DOHH2 (cell line): ENCODE results near the gene SPIN1.

Source experiments
- H3F3A ChIP-seq: fragments of 200-600 bp; sonication (generic), shearing (Covaris generic); 2 replicates; pipeline ENCODE4 v1.6.0; 2016; ENCODE audit warnings: antibody characterized with exemption, mild to moderate bottlenecking; ENCODE audit not compliant: control insufficient read depth, insufficient read depth
- H3K27ac ChIP-seq: fragments of 200-600 bp; sonication (generic); 2 replicates; pipeline ENCODE4 v1.5.1; 2014; ENCODE audit warnings: low read depth, mild to moderate bottlenecking, low read length, moderate library complexity
- H3K27me3 ChIP-seq: fragments of 200-600 bp; sonication (generic); 2 replicates; pipeline ENCODE4 v1.6.1; 2014; ENCODE audit warnings: mild to moderate bottlenecking, low read length, mixed read lengths; ENCODE audit not compliant: control insufficient read depth
- H3K36me3 ChIP-seq: fragments of 200-600 bp; sonication (generic); 2 replicates; pipeline ENCODE4 v1.6.1; 2014; ENCODE audit warnings: mild to moderate bottlenecking, low read length, moderate library complexity, mixed read lengths; ENCODE audit not compliant: control insufficient read depth
- H3K4me1 ChIP-seq: fragments of 200-600 bp; sonication (generic); 2 replicates; pipeline ENCODE4 v1.6.1; 2014; ENCODE audit warnings: mild to moderate bottlenecking, low read length, mixed read lengths; ENCODE audit not compliant: control insufficient read depth
- H3K4me2 ChIP-seq: fragments of 200-600 bp; sonication (generic); 2 replicates; pipeline ENCODE4 v1.6.0; 2014; ENCODE audit warnings: mild to moderate bottlenecking, low read length, moderate library complexity
- H3K4me3 ChIP-seq: fragments of 200-600 bp; sonication (generic); 2 replicates; pipeline ENCODE4 v1.5.1; 2014; ENCODE audit warnings: mild to moderate bottlenecking, low read length, mixed read lengths
- H3K79me2 ChIP-seq: fragments of 200-600 bp; sonication (generic); 2 replicates; pipeline ENCODE4 v1.6.1; 2014; ENCODE audit warnings: mild to moderate bottlenecking, low read length, mixed read lengths; ENCODE audit not compliant: control insufficient read depth
- H3K9me2 ChIP-seq: fragments of 200-600 bp; sonication (generic); replicated peaks from 2 replicates; pipeline ENCODE4 v1.6.1; 2014; ENCODE audit warnings: mild to moderate bottlenecking, low read length, mixed read lengths; ENCODE audit not compliant: control insufficient read depth
- H3K9me3 ChIP-seq: fragments of 200-600 bp; sonication (generic); 2 replicates; pipeline ENCODE4 v1.6.1; 2014; ENCODE audit warnings: antibody characterized with exemption, low read length, mixed read lengths; ENCODE audit not compliant: control insufficient read depth, insufficient read depth
- H4K20me1 ChIP-seq: fragments of 200-600 bp; sonication (generic); 2 replicates; pipeline ENCODE4 v1.6.0; 2014; ENCODE audit warnings: low read depth, mild to moderate bottlenecking, antibody characterized with exemption, low read length, moderate library complexity; ENCODE audit not compliant: control insufficient read depth, insufficient read depth
- EZH2phosphoT487 ChIP-seq: fragments of 200-600 bp; sonication (generic); IDR thresholded peaks from 2 replicates; pipeline ENCODE4 v1.6.1; 2017; ENCODE audit warnings: borderline replicate concordance, mild to moderate bottlenecking, antibody characterized with exemption, low read length, moderate library complexity, mixed read lengths
- TF ChIP-seq, protein P1 (sequence below): fragments of 200-600 bp; sonication (generic); IDR thresholded peaks from one replicate; pipeline ENCODE4 v1.5.1; 2014; ENCODE audit warnings: antibody characterized with exemption, mild to moderate bottlenecking, low read depth, low read length; ENCODE audit not compliant: poor library complexity, severe bottlenecking

SPIN1 gene

DNA sequence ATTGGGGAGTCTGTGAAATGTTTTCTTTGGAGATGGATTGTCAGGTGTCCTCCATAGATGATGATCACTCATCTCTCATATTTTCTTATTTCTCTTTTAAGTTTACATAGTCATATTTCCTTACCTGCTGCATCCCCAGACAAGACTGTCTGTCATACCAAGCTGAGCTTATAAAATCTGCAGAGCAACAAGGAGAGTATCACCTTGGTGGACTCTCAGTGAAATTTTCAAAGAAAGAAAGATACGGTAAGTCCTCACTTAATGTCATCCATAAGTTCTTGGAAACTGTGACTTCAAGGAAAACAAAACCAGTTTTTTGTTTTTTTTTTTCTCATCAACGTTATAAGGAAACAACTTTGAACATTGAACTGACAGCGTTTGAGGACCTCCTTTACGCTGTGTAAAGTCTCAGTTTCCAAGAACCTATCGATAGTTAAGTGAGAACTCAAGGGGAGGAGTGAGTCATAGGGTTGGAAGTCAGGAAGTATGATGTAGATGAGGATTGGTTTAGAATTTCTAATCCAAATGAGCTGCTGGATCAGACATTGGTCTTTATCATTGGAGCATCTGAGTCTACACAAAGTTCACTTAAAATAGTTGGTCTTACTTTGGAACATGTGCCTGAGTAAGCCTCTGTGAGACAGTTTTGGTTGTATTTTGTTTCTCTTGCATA is 45.5 kb downstream of the SPIN1 start:
- no peak overlapping the region for H3K4me3 ChIP-seq
- H3K79me2 ChIP-seq = peaks cover 6% of the 10 kb centered on the region
- no peak overlapping the region for H3K27ac ChIP-seq
- no peaks in the 10 kb centered on the region for H4K20me1 ChIP-seq
- H3K36me3 ChIP-seq = peaks cover 24% of the 10 kb centered on the region
- H3K4me2 ChIP-seq = no peak overlapping the region
- H3K27me3 ChIP-seq = no peaks in the 10 kb centered on the region
- no peaks in the 10 kb centered on the region for H3K9me2 ChIP-seq
- no peak for TF ChIP-seq EZH2phosphoT487
- TF ChIP-seq, protein P1, sequence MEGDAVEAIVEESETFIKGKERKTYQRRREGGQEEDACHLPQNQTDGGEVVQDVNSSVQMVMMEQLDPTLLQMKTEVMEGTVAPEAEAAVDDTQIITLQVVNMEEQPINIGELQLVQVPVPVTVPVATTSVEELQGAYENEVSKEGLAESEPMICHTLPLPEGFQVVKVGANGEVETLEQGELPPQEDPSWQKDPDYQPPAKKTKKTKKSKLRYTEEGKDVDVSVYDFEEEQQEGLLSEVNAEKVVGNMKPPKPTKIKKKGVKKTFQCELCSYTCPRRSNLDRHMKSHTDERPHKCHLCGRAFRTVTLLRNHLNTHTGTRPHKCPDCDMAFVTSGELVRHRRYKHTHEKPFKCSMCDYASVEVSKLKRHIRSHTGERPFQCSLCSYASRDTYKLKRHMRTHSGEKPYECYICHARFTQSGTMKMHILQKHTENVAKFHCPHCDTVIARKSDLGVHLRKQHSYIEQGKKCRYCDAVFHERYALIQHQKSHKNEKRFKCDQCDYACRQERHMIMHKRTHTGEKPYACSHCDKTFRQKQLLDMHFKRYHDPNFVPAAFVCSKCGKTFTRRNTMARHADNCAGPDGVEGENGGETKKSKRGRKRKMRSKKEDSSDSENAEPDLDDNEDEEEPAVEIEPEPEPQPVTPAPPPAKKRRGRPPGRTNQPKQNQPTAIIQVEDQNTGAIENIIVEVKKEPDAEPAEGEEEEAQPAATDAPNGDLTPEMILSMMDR = no peak
- H3K4me1 ChIP-seq = no peaks in the 10 kb centered on the region
- H3K9me3 ChIP-seq = no peaks in the 10 kb centered on the region
- H3F3A ChIP-seq = no peaks in the 10 kb centered on the region

GRCh38 chr9:88435336-88435735 is 47.1 kb downstream of the SPIN1 start:
- Histone ChIP-seq H3F3A (no peaks in the 10 kb centered on the region), H4K20me1 (no peaks in the 10 kb centered on the region), H3K36me3 (peaks cover 20% of the 10 kb centered on the region), H3K27me3 (no peaks in the 10 kb centered on the region), H3K27ac (no peak overlapping the region), H3K4me2 (no peak overlapping the region), H3K9me3 (no peaks in the 10 kb centered on the region), H3K9me2 (no peaks in the 10 kb centered on the region), H3K4me3 (no peak overlapping the region), H3K4me1 (no peaks in the 10 kb centered on the region), H3K79me2 (peaks cover 15% of the 10 kb centered on the region)
- no peak for TF ChIP-seq EZH2phosphoT487

GRCh38 chr9:88436379-88436778 is 48.1 kb downstream of the SPIN1 start:
- H3F3A ChIP-seq = no peaks in the 10 kb centered on the region
- H3K4me3 ChIP-seq = no peak overlapping the region
- H3K4me1 ChIP-seq = no peaks in the 10 kb centered on the region
- H3K9me3 ChIP-seq = no peaks in the 10 kb centered on the region
- H4K20me1 ChIP-seq = no peaks in the 10 kb centered on the region
- peaks cover 20% of the 10 kb centered on the region for H3K36me3 ChIP-seq
- no peaks in the 10 kb centered on the region for H3K27me3 ChIP-seq
- peaks cover 15% of the 10 kb centered on the region for H3K79me2 ChIP-seq
- TF ChIP-seq EZH2phosphoT487 = no peak
- H3K4me2 ChIP-seq = no peak overlapping the region
- H3K27ac ChIP-seq = no peak overlapping the region
- H3K9me2 ChIP-seq = no peaks in the 10 kb centered on the region

DNA sequence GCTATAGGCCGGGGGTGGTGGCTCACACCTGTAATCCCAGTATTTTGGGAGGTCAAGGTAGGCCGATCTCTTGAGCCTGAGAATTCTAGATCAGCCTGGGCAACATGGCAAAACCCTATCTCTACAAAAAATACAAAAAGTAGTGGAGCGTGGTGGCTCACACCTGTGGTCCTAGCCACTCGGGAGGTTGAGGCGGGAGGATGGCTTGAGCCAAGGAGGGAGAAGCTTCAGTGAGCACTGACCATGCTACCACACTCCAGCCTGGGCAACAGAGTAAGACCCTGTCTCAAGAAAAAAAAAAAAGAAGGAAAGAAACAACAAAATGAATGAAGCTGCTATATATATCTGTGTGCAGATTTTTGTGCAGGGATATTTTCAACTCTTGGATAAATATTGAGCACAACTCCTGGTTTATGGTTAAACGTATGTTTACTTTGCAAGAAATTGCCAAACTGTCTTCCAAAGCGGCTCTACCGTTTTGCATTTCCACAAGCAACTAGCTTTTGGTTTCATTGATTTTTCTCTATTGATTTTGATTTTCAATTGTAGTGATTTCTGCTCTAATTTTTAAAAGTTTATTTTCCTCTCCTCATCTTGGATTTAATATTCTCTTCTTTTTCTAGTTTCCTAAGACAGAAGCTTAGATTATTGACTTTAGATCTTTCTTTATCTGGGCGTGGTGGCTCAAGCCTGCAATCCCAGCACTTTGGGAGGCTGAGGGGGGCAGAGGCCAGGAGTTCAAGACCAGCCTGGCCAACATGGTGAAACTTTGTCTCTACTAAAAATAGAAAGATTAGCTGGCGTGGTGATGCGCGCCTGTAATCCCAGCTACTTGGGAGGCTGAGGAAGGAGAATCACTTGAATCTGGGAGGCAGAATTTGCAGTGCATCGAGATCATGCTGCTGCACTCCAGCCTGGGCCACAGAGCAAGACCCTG is 49.2 kb downstream of the SPIN1 start:
- no peaks in the 10 kb centered on the region for H3K9me2 ChIP-seq
- no peaks in the 10 kb centered on the region for H3K9me3 ChIP-seq
- no peak overlapping the region for H3K4me3 ChIP-seq
- peaks cover 15% of the 10 kb centered on the region for H3K79me2 ChIP-seq
- TF ChIP-seq, protein P1 = no peak
- TF ChIP-seq EZH2phosphoT487 = no peak
- H3K4me1 ChIP-seq = no peaks in the 10 kb centered on the region
- no peak overlapping the region for H3K4me2 ChIP-seq
- no peak overlapping the region for H3K27ac ChIP-seq
- H3K36me3 ChIP-seq = peaks cover 20% of the 10 kb centered on the region
- H3K27me3 ChIP-seq = no peaks in the 10 kb centered on the region
- H3F3A ChIP-seq = no peaks in the 10 kb centered on the region
- no peaks in the 10 kb centered on the region for H4K20me1 ChIP-seq
